GM12875 (cell line): ENCODE data around the gene RIC8A.

ENCODE experiments used
- H3K4me3 ChIP-seq: one replicate; pipeline ENCODE4 v1.5.1; 2011; ENCODE audit warnings: low read depth, low read length, control low read depth
- CTCF ChIP-seq: IDR thresholded peaks from 2 replicates; pipeline ENCODE4 v1.5.1; 2011; ENCODE audit warnings: low read depth, mild to moderate bottlenecking, control low read depth, inconsistent platforms, low read length, moderate library complexity, borderline replicate concordance; ENCODE audit not compliant: insufficient read depth

RIC8A gene

DNA sequence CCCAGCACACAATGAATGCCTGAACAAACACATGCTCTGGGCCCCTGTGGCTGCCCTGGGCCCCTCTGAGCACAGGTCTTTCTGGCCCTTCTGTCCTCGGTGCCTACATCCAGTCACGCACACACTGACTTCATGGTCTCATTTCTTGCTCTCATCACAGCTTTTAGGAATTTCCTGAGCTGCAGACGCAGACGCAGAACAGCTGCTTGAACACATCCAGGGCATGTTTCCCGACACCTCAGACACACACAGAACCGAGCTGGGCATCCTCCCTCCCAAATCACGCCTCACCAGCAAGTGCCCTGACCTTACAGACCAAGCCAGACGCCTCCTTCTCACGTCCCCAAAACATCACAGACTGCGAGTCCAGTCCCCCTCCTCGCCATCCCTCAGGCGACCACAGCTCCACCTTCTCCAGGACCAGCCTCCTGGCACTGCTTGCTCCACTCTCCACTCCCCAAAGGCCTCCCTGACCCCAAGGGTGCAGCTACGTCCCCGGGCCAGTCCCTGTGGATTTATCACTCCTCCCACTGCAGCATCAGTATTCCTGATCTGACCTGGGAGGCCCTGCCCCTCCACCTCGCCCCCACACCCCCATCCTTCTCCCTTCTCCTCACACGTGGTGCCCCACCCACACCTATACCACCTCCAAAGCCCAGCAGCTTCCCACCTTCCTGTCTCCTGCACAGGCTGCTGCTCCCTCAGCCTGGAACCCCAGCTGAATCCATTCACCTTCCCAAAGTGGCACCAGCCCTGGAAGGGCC lies 15.7 kb downstream of the RIC8A start:
- no peak overlapping the region for H3K4me3 ChIP-seq
- TF ChIP-seq CTCF = no peak

- TF ChIP-seq CTCF = no peak
- H3K4me3 ChIP-seq = no peak overlapping the region
These were observed 16.4 kb downstream of the RIC8A start for GRCh38 chr11:223884-224283.

GRCh38 chr11:224424-224823 lies 16.9 kb downstream of the RIC8A start:
- no peak overlapping the region for H3K4me3 ChIP-seq
- TF ChIP-seq CTCF = no peak

DNA sequence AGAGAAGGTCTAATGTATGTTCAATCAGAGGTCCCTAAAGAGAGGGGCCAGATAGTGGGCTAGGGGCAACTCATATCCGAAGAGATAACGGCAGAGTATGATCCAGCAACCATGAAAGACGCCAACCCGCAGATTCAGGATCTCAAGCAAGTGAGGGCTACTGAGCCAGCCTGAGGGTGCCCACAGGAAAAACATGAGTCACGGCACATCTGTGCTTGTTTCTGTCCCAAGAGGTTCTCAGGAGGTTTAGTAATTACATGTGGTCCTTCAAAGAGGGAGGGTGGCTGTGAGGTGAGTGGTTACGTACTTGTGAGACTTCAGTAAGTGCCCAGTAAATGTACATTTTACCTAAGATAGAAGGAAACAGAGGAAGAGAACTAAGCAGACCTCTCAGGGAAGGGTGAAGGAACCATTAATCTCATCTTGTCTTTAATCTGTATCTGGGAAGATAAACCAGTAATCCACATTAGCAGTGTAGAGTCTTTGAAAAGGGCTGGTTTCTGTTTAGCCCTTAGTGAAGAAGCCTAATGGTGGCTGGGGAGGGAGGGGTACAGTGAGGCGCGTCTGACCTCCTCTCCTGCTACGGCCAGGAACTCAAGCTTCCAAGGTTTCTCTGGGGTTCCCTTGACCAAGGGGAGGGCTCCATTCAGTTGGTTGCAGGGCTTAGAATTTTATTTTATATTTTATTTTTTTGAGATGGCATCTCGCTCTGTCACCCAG lies 18.4 kb downstream of the RIC8A start:
- no peak overlapping the region for H3K4me3 ChIP-seq

GRCh38 chr11:227824-228379 lies 20.4 kb downstream of the RIC8A start:
- no peak for TF ChIP-seq CTCF
- no peak overlapping the region for H3K4me3 ChIP-seq

More for the DNA sequence above, 18.4 kb downstream of the RIC8A start:
- TF ChIP-seq CTCF = no peak

GRCh38 chr11:230431-230830 lies 22.9 kb downstream of the RIC8A start:
- H3K4me3 ChIP-seq = no peak overlapping the region
- no peak for TF ChIP-seq CTCF
